Parathyroid adenoma (tissue), 2 donors: ENCODE results near the gene CAMSAP1.

Source experiments
- H2AFZ ChIP-seq: fragments of 300-600 bp; sonication (generic); one replicate; pipeline ENCODE4 v1.7.0; 2017; ENCODE audit warnings: antibody characterized with exemption, mild to moderate bottlenecking
- H3K27ac ChIP-seq: fragments of 300-600 bp; sonication (generic); one replicate; pipeline ENCODE4 v1.7.0; 2017
- H3K27me3 ChIP-seq: fragments of 300-600 bp; sonication (generic); one replicate; pipeline ENCODE4 v1.7.0; 2017; ENCODE audit warnings: low read length; ENCODE audit not compliant: control insufficient read depth, insufficient read depth
- H3K36me3 ChIP-seq: fragments of 300-600 bp; sonication (generic); one replicate; pipeline ENCODE4 v1.7.0; 2017; ENCODE audit warnings: low read length; ENCODE audit not compliant: control insufficient read depth, insufficient read depth
- H3K4me1 ChIP-seq: fragments of 300-600 bp; sonication (generic); one replicate; pipeline ENCODE4 v1.7.0; 2017; ENCODE audit warnings: control low read depth
- H3K4me2 ChIP-seq: fragments of 300-600 bp; sonication (generic); one replicate; pipeline ENCODE4 v1.7.0; 2017; ENCODE audit warnings: low read length
- H3K4me3 ChIP-seq: fragments of 300-600 bp; sonication (generic); one replicate; pipeline ENCODE4 v1.7.0; 2017; ENCODE audit warnings: low read depth, low read length
- H3K79me2 ChIP-seq: fragments of 300-600 bp; sonication (generic); one replicate; pipeline ENCODE4 v1.7.0; 2017; ENCODE audit warnings: control low read depth
- H3K9ac ChIP-seq: fragments of 300-600 bp; sonication (generic); one replicate; pipeline ENCODE4 v1.7.0; 2017; ENCODE audit warnings: mild to moderate bottlenecking
- H3K9me3 ChIP-seq: fragments of 300-600 bp; sonication (generic); one replicate; pipeline ENCODE4 v1.7.0; 2017; ENCODE audit warnings: low read length; ENCODE audit not compliant: control insufficient read depth
- TF ChIP-seq, protein P1 (sequence below): fragments of 300-600 bp; sonication (generic); IDR thresholded peaks from one replicate; pipeline ENCODE4 v1.7.0; 2017; ENCODE audit warnings: antibody characterized with exemption, mild to moderate bottlenecking
- donor health status: primary hyperparathyroidism.

The CAMSAP1 gene

DNA sequence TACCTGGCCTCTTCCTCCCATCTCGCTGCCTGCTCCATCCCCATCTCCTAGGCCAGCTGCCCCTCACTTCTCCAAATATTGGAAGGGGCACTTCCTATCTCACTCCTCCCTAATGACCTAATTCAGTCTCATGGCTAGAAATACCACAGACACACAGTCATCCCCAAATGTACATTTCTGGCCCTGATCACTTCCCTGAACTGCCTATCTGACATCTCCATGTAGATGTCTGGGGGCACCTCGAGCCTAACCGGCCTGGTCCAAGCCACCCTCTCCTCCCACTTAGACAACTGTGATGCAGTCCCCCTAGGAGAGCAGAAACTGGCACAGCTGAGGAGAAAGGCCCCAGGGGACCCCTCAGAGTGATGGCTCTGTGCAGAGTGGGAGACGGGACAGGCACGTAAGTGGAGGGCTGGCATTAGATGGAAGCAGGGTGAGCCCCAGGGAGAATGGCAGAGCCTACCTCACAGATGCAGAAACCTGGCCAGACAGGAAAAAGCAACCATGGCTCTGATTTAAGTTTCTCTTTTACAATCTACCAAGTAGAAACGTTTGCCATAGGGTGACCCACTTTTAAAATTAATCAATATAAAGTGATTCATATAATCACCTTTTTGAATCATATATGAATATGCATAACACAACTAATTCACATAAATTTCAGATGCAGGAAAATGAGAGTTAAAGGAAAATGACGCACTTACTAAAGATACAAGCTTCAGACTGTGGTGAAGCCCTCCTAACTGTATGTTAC lies 22.1 kb downstream of the CAMSAP1 start:
- TF ChIP-seq, protein P1, sequence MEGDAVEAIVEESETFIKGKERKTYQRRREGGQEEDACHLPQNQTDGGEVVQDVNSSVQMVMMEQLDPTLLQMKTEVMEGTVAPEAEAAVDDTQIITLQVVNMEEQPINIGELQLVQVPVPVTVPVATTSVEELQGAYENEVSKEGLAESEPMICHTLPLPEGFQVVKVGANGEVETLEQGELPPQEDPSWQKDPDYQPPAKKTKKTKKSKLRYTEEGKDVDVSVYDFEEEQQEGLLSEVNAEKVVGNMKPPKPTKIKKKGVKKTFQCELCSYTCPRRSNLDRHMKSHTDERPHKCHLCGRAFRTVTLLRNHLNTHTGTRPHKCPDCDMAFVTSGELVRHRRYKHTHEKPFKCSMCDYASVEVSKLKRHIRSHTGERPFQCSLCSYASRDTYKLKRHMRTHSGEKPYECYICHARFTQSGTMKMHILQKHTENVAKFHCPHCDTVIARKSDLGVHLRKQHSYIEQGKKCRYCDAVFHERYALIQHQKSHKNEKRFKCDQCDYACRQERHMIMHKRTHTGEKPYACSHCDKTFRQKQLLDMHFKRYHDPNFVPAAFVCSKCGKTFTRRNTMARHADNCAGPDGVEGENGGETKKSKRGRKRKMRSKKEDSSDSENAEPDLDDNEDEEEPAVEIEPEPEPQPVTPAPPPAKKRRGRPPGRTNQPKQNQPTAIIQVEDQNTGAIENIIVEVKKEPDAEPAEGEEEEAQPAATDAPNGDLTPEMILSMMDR, result no peak
- no peak overlapping the region for H3K4me2 ChIP-seq
- no peaks in the 10 kb centered on the region for H3K36me3 ChIP-seq
- no peaks in the 10 kb centered on the region for H3K27me3 ChIP-seq
- peaks cover 25% of the 10 kb centered on the region for H3K79me2 ChIP-seq
- H3K9me3 ChIP-seq, result no peaks in the 10 kb centered on the region
- H3K9ac ChIP-seq, result no peak overlapping the region
- no peak overlapping the region for H3K27ac ChIP-seq
- H3K4me1 ChIP-seq, result no peaks in the 10 kb centered on the region
- H3K4me3 ChIP-seq, result no peak overlapping the region
- no peak overlapping the region for H2AFZ ChIP-seq

DNA sequence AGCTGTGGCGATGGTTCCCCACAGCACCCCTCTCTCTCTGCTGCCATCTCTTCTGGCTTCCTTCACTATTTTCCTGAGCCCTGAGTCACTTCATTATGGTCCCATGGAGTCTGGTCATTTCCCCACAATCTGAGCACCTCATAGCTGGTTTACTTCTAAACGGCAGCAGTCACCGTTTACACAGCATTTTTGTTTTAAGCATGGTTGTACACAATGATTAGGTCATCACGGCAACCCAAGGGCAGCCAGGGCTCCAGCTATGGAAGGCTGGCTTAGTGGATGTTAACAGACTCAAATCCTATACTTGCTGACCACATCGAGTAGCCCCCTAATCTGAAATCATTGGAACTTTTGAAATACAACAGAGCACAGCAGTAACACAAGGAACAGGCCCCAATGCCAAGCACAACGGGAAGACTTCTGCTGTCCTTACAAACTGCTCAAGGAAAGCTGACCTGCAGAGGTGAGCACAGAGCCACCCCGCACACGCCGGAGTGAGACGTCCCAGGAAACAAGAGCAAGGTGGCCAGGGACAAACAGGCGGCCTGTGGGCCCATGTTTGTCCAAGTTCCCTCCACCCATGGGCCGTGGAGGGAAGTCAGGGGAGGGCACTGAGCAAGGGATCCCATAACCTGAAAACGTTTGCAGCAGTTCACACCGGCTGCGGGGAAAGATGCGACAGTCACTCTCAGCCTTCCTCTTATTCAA lies 22.9 kb downstream of the CAMSAP1 start:
- Histone ChIP-seq H3K79me2 (peaks cover 18% of the 10 kb centered on the region), H3K27ac (no peak overlapping the region), H3K4me1 (no peaks in the 10 kb centered on the region), H3K9ac (no peak overlapping the region), H2AFZ (no peak overlapping the region), H3K4me3 (no peak overlapping the region), H3K27me3 (no peaks in the 10 kb centered on the region), H3K4me2 (no peak overlapping the region), H3K36me3 (no peaks in the 10 kb centered on the region), H3K9me3 (no peaks in the 10 kb centered on the region)
- TF ChIP-seq, protein P1, result no peak

DNA sequence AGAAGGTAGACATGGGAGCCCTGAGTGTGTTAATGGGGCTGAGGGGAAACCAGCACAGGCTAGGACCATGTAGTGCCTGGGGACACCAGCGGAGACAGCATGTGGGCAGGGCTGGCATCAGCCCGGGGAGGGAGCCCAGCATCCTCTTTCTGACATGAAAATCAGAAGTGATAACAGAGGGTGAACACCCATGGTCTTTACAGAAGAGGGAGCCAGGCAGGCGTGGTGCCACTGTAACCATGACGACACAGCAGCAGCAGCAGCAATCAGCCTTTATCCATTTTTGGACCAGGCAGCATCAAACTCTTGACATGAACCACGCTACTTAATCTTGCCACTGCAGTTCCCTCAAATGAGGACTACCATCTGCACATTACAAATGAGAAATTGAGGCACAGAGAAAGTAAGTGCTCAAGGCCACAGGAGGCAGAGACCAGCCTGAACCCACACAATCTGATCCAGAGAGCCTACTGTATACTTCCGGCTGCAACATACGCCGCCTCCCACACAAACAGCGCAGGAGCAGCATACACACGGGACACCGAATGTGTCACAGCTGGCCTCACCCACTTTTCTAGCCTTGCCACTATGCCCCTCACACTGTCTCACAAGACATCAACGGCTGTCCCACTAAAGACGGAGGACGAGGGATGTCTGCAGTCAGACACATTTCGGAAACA lies 23.8 kb downstream of the CAMSAP1 start:
- Histone ChIP-seq H3K9ac (no peak overlapping the region), H3K9me3 (no peaks in the 10 kb centered on the region), H3K4me1 (no peaks in the 10 kb centered on the region), H3K4me2 (no peak overlapping the region), H3K27me3 (no peaks in the 10 kb centered on the region), H3K4me3 (no peak overlapping the region), H3K27ac (no peak overlapping the region), H3K36me3 (no peaks in the 10 kb centered on the region), H2AFZ (no peak overlapping the region), H3K79me2 (peaks cover 11% of the 10 kb centered on the region)
- TF ChIP-seq, protein P1, result no peak

DNA sequence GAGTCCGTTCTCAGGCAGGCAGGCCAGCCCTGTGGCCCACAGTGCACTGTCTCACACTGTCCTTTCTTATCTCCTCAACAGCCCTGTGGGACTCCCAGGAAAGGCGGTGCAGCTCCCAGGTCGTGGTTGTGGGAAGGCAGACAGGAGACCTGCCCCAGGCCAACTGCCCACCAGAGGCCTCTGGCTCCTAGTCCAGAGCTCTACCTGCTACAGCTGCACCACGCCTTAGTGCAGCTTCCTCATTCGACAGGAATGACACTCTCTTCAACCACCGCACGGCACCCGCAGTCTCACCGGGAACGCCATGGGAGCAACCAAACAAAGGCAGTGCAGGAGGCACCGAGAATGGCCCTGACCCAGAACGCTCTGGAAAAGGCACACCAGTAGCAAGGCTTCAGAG lies 25.3 kb downstream of the CAMSAP1 start:
- no peak overlapping the region for H3K4me3 ChIP-seq
- H3K9ac ChIP-seq, result no peak overlapping the region
- no peaks in the 10 kb centered on the region for H3K36me3 ChIP-seq
- H3K4me2 ChIP-seq, result no peak overlapping the region
- no peaks in the 10 kb centered on the region for H3K27me3 ChIP-seq
- H3K79me2 ChIP-seq, result peaks cover 6% of the 10 kb centered on the region
- H3K9me3 ChIP-seq, result no peaks in the 10 kb centered on the region
- no peak overlapping the region for H2AFZ ChIP-seq
- peaks cover 4% of the 10 kb centered on the region for H3K4me1 ChIP-seq
- H3K27ac ChIP-seq, result no peak overlapping the region
- TF ChIP-seq, protein P1, result no peak
